ENCODE measurements around the gene PRR15.

The PRR15 gene

DNA sequence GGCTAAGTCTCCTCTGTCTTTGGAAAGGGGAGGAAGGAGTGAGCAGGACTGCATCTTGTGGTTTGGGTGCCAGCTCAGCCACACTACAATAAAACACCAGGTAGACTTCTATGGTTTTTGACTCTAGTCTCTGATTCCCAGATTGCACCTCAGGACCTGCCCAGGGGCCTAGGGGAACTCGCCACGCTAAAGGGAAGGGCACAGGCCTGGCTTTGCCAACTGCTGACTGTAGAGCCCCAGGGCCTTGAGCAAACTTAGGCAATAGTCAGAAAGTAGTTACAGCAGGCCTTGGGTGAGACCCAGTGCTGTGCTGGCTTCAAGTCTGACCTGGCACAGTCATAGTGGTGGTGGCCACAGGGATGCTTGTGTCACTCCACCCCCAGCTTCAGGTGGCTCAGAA is 24.2 kb upstream of the PRR15 start:
- Histone ChIP-seq H2AFZ (ENCODE audit: low read depth, low read length) (no peak overlapping the region), H3K27me3 (ENCODE audit: insufficient read depth, low read length, poor library complexity) (no peaks in the 10 kb centered on the region), H3K9ac (ENCODE audit: low read depth, low read length) (no peak overlapping the region), H3K4me2 (ENCODE audit: insufficient read depth, low read length) (no peak overlapping the region), H3K4me3 (ENCODE audit: low read depth in 1 of 2, low read length in 2 of 2) (no peak overlapping the region), H3K36me3 (ENCODE audit: insufficient read depth, low read length) (no peaks in the 10 kb centered on the region), H3K27ac (ENCODE audit: low read length) (no peak overlapping the region), H4K20me1 (ENCODE audit: insufficient read depth, low read length) (no peaks in the 10 kb centered on the region), H3K4me1 (ENCODE audit: insufficient read depth, low read length) (no peaks in the 10 kb centered on the region), H3K79me2 (ENCODE audit: insufficient read depth, low read length) (no peaks in the 10 kb centered on the region), H3K9me3 (ENCODE audit: insufficient read depth, low read length, severe bottlenecking) (no peaks in the 10 kb centered on the region)
- ATAC-seq (ENCODE audit: insufficient read depth, low read depth) (no peak), DNase-seq (no peak)
- TF ChIP-seq CTCF (IDR thresholded peaks at IDR 0.05; ENCODE audit: borderline replicate concordance, extremely low read depth, low read length, poor library complexity, severe bottlenecking), result no peak
- no peak for TF ChIP-seq EZH2 (IDR thresholded peaks at IDR 0.05; ENCODE audit: borderline replicate concordance, low read depth, low read length, severe bottlenecking)

DNA sequence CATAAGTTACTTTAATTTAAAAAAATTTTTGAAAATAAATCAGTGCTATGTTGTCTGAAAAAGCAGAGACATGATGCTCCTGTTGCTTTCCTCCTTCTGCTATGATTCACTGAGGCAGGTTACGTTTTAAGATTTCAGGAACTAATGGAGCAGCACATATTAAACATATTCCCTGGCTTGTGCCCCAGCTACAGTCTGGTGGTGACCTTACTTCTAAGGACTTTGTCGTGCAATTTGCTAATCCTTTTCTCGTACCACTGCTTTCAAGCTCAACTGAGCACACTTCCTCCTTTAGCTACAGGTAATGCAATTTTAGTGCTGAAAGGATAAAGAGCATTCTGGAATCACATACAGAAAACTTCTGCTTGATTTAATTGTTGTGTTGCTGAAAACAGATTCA is 16.2 kb upstream of the PRR15 start:
- no peak overlapping the region for H3K4me3 ChIP-seq (ENCODE audit: low read depth in 1 of 2, low read length in 2 of 2)
- H3K27me3 ChIP-seq (ENCODE audit: insufficient read depth, low read length, poor library complexity), result peaks cover 10% of the 10 kb centered on the region
- no peak overlapping the region for H3K4me2 ChIP-seq (ENCODE audit: insufficient read depth, low read length)
- H3K9ac ChIP-seq (ENCODE audit: low read depth, low read length), result no peak overlapping the region
- H3K4me1 ChIP-seq (ENCODE audit: insufficient read depth, low read length), result no peaks in the 10 kb centered on the region
- H3K9me3 ChIP-seq (ENCODE audit: insufficient read depth, low read length, severe bottlenecking), result no peaks in the 10 kb centered on the region
- no peaks in the 10 kb centered on the region for H3K36me3 ChIP-seq (ENCODE audit: insufficient read depth, low read length)
- no peak overlapping the region for H2AFZ ChIP-seq (ENCODE audit: low read depth, low read length)
- no peaks in the 10 kb centered on the region for H3K79me2 ChIP-seq (ENCODE audit: insufficient read depth, low read length)
- TF ChIP-seq EZH2 (IDR thresholded peaks at IDR 0.05; ENCODE audit: borderline replicate concordance, low read depth, low read length, severe bottlenecking) (no peak), CTCF (IDR thresholded peaks at IDR 0.05; ENCODE audit: borderline replicate concordance, extremely low read depth, low read length, poor library complexity, severe bottlenecking) (no peak)
- DNase-seq (no peak), ATAC-seq (ENCODE audit: insufficient read depth, low read depth) (no peak)
- no peaks in the 10 kb centered on the region for H4K20me1 ChIP-seq (ENCODE audit: insufficient read depth, low read length)
- H3K27ac ChIP-seq (ENCODE audit: low read length), result no peak overlapping the region

DNA sequence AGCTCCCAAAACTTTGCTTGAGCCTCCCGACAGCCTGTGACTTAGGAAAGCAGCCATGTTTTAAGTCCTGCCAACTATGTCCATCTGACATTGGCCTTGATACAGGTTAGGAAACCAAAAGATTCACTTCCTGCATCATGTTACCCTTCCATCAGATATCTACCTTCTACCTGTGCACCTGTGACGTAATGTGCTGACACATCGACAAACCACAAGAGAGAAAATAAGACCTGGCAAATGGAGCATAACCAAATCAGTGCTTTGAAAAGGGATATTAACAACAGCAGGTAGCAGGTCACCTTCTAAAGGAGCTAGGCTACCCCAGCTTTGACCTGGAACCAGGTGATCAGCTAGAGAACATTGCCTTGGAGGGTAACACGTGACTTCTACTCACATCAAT is 14.8 kb upstream of the PRR15 start:
- Histone ChIP-seq H3K9ac (ENCODE audit: low read depth, low read length) (no peak overlapping the region), H3K9me3 (ENCODE audit: insufficient read depth, low read length, severe bottlenecking) (no peaks in the 10 kb centered on the region), H3K36me3 (ENCODE audit: insufficient read depth, low read length) (no peaks in the 10 kb centered on the region), H3K27ac (ENCODE audit: low read length) (no peak overlapping the region), H2AFZ (ENCODE audit: low read depth, low read length) (no peak overlapping the region), H4K20me1 (ENCODE audit: insufficient read depth, low read length) (no peaks in the 10 kb centered on the region), H3K4me3 (ENCODE audit: low read depth in 1 of 2, low read length in 2 of 2) (no peak overlapping the region), H3K4me1 (ENCODE audit: insufficient read depth, low read length) (no peaks in the 10 kb centered on the region), H3K4me2 (ENCODE audit: insufficient read depth, low read length) (no peak overlapping the region), H3K79me2 (ENCODE audit: insufficient read depth, low read length) (no peaks in the 10 kb centered on the region), H3K27me3 (ENCODE audit: insufficient read depth, low read length, poor library complexity) (peaks cover 12% of the 10 kb centered on the region)
- DNase-seq (no peak), ATAC-seq (ENCODE audit: insufficient read depth, low read depth) (no peak)
- TF ChIP-seq CTCF (IDR thresholded peaks at IDR 0.05; ENCODE audit: borderline replicate concordance, extremely low read depth, low read length, poor library complexity, severe bottlenecking) (no peak), EZH2 (IDR thresholded peaks at IDR 0.05; ENCODE audit: borderline replicate concordance, low read depth, low read length, severe bottlenecking) (no peak)

DNA sequence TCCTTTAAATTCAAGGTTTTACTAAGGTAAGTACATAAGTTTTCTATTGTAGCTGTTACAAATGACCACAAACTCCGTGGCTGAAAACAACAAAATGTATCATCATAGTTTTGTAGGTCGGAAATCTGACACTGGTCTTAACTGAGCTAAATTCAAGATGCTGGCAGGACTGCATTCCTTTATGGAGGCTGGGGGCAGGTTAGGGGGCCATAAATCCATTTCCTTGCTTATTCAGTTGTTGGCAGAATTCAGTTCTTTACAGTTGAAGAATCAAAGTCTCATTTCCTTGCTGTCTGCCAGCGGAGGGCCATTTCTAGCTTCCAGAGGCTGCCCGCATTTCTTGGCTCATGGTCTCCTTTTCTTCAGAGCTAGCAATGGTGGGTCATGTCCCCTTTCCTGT is 11.2 kb upstream of the PRR15 start:
- H2AFZ ChIP-seq (ENCODE audit: low read depth, low read length), result no peak overlapping the region
- no peaks in the 10 kb centered on the region for H3K4me1 ChIP-seq (ENCODE audit: insufficient read depth, low read length)
- H3K4me3 ChIP-seq (ENCODE audit: low read depth in 1 of 2, low read length in 2 of 2), result no peak overlapping the region
- H3K4me2 ChIP-seq (ENCODE audit: insufficient read depth, low read length), result no peak overlapping the region
- H3K27ac ChIP-seq (ENCODE audit: low read length), result no peak overlapping the region
- no peaks in the 10 kb centered on the region for H3K36me3 ChIP-seq (ENCODE audit: insufficient read depth, low read length)
- H3K27me3 ChIP-seq (ENCODE audit: insufficient read depth, low read length, poor library complexity), result peaks cover 15% of the 10 kb centered on the region
- no peak for ATAC-seq (ENCODE audit: insufficient read depth, low read depth)
- DNase-seq, result no peak
- no peak overlapping the region for H3K9ac ChIP-seq (ENCODE audit: low read depth, low read length)
- H4K20me1 ChIP-seq (ENCODE audit: insufficient read depth, low read length), result no peaks in the 10 kb centered on the region
- no peaks in the 10 kb centered on the region for H3K79me2 ChIP-seq (ENCODE audit: insufficient read depth, low read length)
- TF ChIP-seq EZH2 (IDR thresholded peaks at IDR 0.05; ENCODE audit: borderline replicate concordance, low read depth, low read length, severe bottlenecking) (no peak), CTCF (IDR thresholded peaks at IDR 0.05; ENCODE audit: borderline replicate concordance, extremely low read depth, low read length, poor library complexity, severe bottlenecking) (no peak)
- H3K9me3 ChIP-seq (ENCODE audit: insufficient read depth, low read length, severe bottlenecking), result no peaks in the 10 kb centered on the region

All from DND-41 (cell line).